Body of pancreas (tissue), 4 donors: Measurements from ENCODE around the gene CACNG5. TPM values are rescaled to one million over a fixed set of nuclear protein-coding genes. Genes with fewer than 3 reads are reported as not detected.

Source experiments
- ATAC-seq: fragments of 150-250 bp; one replicate; pipeline ENCODE4 v1.9.1; 2016
- DNase-seq, 4 donors: peaks; one replicate each; pipeline ENCODE4 v3.0.0-alpha.2; 2019
- H3K27ac ChIP-seq, 4 donors: fragments of 200-600 bp; sonication (generic); 1 replicate in 3 of 4; 2 replicates in 1 of 4; pipeline versions ENCODE4 v1.5.1 to v1.6.1; 2016 to 2019; ENCODE audit warnings: mild to moderate bottlenecking in 1 of 4, mixed read lengths in 1 of 4, moderate library complexity in 1 of 4
- H3K27me3 ChIP-seq, 2 donors: fragments of 200-600 bp; sonication (generic); one replicate each; pipeline ENCODE4 v1.6.0; 2016; ENCODE audit warnings: mild to moderate bottlenecking in 1 of 2
- H3K36me3 ChIP-seq, 2 donors: fragments of 200-600 bp; sonication (generic); replicated peaks in 1 of 2; 2 replicates each; pipeline ENCODE4 v1.5.1; 2016; ENCODE audit warnings: low read depth in 2 of 2; ENCODE audit not compliant: insufficient read depth in 1 of 2
- H3K4me1 ChIP-seq: fragments of 200-600 bp; sonication (generic); one replicate; pipeline ENCODE4 v1.6.0; 2016
- H3K4me3 ChIP-seq, 2 donors: fragments of 200-600 bp; sonication (generic); 1 replicate in 1 of 2; 2 replicates in 1 of 2; pipeline ENCODE4 v1.5.1; 2016 to 2019
- H3K9me3 ChIP-seq, 3 donors: fragments of 200-600 bp; sonication (generic); 1 replicate in 2 of 3; 2 replicates in 1 of 3; pipeline ENCODE4 v1.5.1; 2016
- POLR2A ChIP-seq, 3 donors: fragments of 450-650 bp; IDR thresholded peaks; one replicate each; pipeline ENCODE4 v1.6.1; 2016; ENCODE audit warnings: antibody characterized with exemption in 3 of 3, mild to moderate bottlenecking in 2 of 3
- WGBS, 2 donors: methylation state at CpG; one replicate each; pipeline ENCODE4 v1.1.5; 2017; 5-methylcytosine and 5-hydroxymethylcytosine counted together
- intact Hi-C: fragments of 100-400 bp; cut with DNase I; formaldehyde crosslinking; loops from one replicate; pipeline ENCODE4 v1.15.1; 2023
- total RNA-seq, 2 donors: library from RNA; depleted of rRNA; stranded (reverse); fragments of >200 nt; gene quantifications; one replicate each; pipeline ENCODE4 v1.1.0, GENCODE V29; 2016
- TF ChIP-seq, protein P1 (sequence below), 7 experiments: fragments of 450-650 bp in 4 of 7; fragments of 200-600 bp in 3 of 7; sonication (generic) in 3 of 7; IDR thresholded peaks; one replicate each; pipeline ENCODE4 v1.5.1; 2016 to 2019; ENCODE audit warnings: antibody characterized with exemption in 7 of 7

Gene CACNG5
- total RNA-seq, 2 donors from 2014 or later, result 0.52 TPM; not detected in 1

- H3K27me3 ChIP-seq, result no peaks in the 10 kb centered on the region
- ATAC-seq, result no peak
- H3K4me1 ChIP-seq, result peaks cover 23% of the 10 kb centered on the region
- 85 to 92% methylated on average over 12 of the region's 12 CpGs for WGBS, 2 donors
- no peaks in the 10 kb centered on the region for H3K36me3 ChIP-seq
- H3K27ac ChIP-seq, result no peak overlapping the region
- H3K4me3 ChIP-seq, result no peak overlapping the region
- DNase-seq, result no peak
- intact Hi-C loops, result no loop called here
- TF ChIP-seq, protein P1, sequence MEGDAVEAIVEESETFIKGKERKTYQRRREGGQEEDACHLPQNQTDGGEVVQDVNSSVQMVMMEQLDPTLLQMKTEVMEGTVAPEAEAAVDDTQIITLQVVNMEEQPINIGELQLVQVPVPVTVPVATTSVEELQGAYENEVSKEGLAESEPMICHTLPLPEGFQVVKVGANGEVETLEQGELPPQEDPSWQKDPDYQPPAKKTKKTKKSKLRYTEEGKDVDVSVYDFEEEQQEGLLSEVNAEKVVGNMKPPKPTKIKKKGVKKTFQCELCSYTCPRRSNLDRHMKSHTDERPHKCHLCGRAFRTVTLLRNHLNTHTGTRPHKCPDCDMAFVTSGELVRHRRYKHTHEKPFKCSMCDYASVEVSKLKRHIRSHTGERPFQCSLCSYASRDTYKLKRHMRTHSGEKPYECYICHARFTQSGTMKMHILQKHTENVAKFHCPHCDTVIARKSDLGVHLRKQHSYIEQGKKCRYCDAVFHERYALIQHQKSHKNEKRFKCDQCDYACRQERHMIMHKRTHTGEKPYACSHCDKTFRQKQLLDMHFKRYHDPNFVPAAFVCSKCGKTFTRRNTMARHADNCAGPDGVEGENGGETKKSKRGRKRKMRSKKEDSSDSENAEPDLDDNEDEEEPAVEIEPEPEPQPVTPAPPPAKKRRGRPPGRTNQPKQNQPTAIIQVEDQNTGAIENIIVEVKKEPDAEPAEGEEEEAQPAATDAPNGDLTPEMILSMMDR (IDR thresholded peaks at IDR 0.05), result no peak
- H3K9me3 ChIP-seq, result no peaks in the 10 kb centered on the region
These were observed 23.8 kb upstream of the CACNG5 start for GRCh38 chr17:66810951-66811682.

DNA sequence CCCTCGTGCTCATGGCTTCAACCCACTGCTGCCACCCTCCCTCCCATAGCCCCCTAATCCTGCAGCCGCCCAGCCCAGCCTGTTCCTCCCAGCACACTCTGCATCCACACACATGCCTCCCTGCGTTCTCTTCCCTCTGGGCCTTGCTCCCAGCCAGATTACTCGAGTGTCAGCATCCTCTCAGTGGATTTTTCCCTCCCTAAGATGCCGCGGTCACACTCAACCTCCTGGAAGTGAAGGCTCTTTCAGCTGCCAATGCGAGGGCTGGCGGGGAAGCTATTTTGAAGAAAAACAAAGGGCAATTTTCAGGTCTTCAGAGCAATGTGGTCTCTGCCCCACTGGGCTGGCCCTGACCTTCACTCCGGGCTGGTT is 23.2 kb upstream of the CACNG5 start:
- H3K27me3 ChIP-seq, result no peaks in the 10 kb centered on the region
- no peak for TF ChIP-seq POLR2A (IDR thresholded peaks at IDR 0.05)
- TF ChIP-seq, protein P1 (IDR thresholded peaks at IDR 0.05), result no peak
- no peaks in the 10 kb centered on the region for H3K36me3 ChIP-seq
- ATAC-seq (no peak), DNase-seq (no peak)
- no peak overlapping the region for H3K4me3 ChIP-seq
- H3K4me1 ChIP-seq, result peaks cover 18% of the 10 kb centered on the region
- WGBS, 2 donors, result 88 to 90% methylated on average over 7 to 9 of the region's 9 CpGs
- no peak overlapping the region for H3K27ac ChIP-seq
- intact Hi-C loops, result no loop called here
- no peaks in the 10 kb centered on the region for H3K9me3 ChIP-seq

DNA sequence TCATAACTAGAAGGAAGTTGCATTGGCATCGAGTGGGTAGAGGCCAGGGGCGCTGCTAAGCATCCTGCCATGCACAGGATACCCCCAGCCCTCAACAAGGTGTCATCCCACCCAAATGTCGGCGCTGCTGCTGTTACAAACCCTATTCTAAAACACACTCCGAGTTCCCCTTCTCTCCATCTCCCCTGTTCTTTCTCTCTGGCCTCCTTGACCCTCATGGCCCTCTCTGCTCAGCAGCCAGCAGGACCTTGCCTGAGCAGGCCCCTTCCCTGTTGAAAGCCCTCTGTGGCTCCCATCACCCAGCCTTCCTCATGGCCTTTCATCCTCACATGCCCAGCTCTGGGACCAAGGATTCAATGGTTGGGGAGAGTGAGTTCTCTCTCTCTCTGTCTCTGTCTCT is 22.3 kb upstream of the CACNG5 start:
- DNase-seq, result no peak
- ATAC-seq, result no peak
- no peaks in the 10 kb centered on the region for H3K36me3 ChIP-seq
- no peaks in the 10 kb centered on the region for H3K27me3 ChIP-seq
- H3K9me3 ChIP-seq, result no peaks in the 10 kb centered on the region
- WGBS, 2 donors, result 92 to 95% methylated on average over 5 of the region's 5 CpGs
- intact Hi-C loops, result no loop called here
- no peak overlapping the region for H3K4me3 ChIP-seq
- no peak overlapping the region for H3K27ac ChIP-seq
- peaks cover 9% of the 10 kb centered on the region for H3K4me1 ChIP-seq
- TF ChIP-seq, protein P1 (IDR thresholded peaks at IDR 0.05), result no peak
- TF ChIP-seq POLR2A (IDR thresholded peaks at IDR 0.05), result no peak

- Histone ChIP-seq H3K36me3 (no peaks in the 10 kb centered on the region), H3K4me1 (peaks cover 1% of the 10 kb centered on the region), H3K27ac (no peak overlapping the region), H3K4me3 (no peak overlapping the region), H3K27me3 (no peaks in the 10 kb centered on the region), H3K9me3 (no peaks in the 10 kb centered on the region)
- intact Hi-C loops, result no loop called here
- TF ChIP-seq, protein P1 (IDR thresholded peaks at IDR 0.05), result no peak
- no peak for TF ChIP-seq POLR2A (IDR thresholded peaks at IDR 0.05)
- 37 to 51% methylated on average over 2 of the region's 2 CpGs for WGBS, 2 donors
- DNase-seq (no peak), ATAC-seq (no peak)
These were observed 21.6 kb upstream of the CACNG5 start for GRCh38 chr17:66813296-66813695.

DNA sequence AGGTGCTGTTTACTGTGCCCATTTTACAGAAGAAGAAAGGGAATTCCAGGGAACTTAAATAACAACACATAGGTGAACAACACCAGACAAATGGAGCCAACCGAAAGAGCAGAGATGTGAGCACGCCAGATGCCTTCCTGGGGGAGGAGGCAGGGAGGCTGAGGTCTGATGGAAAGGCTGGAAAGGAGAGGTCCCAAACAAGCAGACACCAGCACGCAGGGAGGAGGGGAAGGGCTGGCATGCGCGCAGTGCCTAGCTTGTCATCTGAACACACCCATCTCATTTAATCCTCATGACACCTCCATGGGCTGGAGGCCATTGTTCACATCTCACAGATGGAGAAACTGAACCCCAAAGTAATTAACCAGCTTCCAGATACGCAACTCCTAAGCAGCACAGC is 20.9 kb upstream of the CACNG5 start:
- Histone ChIP-seq H3K9me3 (no peaks in the 10 kb centered on the region), H3K4me3 (no peak overlapping the region), H3K4me1 (no peaks in the 10 kb centered on the region), H3K36me3 (no peaks in the 10 kb centered on the region), H3K27me3 (no peaks in the 10 kb centered on the region), H3K27ac (no peak overlapping the region)
- intact Hi-C loops, result no loop called here
- ATAC-seq (no peak), DNase-seq (no peak)
- WGBS, 2 donors, result 92 to 93% methylated on average over 6 of the region's 6 CpGs
- TF ChIP-seq, protein P1 (IDR thresholded peaks at IDR 0.05), result no peak
- no peak for TF ChIP-seq POLR2A (IDR thresholded peaks at IDR 0.05)
